ENCODE measurements around the gene ADAMTSL2. TPM values are rescaled to one million over a fixed set of nuclear protein-coding genes. Genes with fewer than 3 reads are reported as not detected.

ADAMTSL2 gene
- total and polyA plus RNA-seq, 4 experiments from 2014 or later: 0.07 to 0.17 (median 0.09) TPM; not detected in 1

- Histone ChIP-seq H3K9me3 (ENCODE audit: control insufficient read depth in 1 of 2, low read length in 2 of 2) (no peaks in the 10 kb centered on the region), H3K4me3 (ENCODE audit: low read length in 2 of 2) (no peak overlapping the region), H3K27me3 (ENCODE audit: insufficient read depth, low read length) (no peaks in the 10 kb centered on the region), H3K27ac (ENCODE audit: low read depth, low read length) (no peak overlapping the region), H3K36me3 (ENCODE audit: insufficient read depth, low read length) (no peaks in the 10 kb centered on the region), H3K4me1 (ENCODE audit: insufficient read depth, low read length) (no peaks in the 10 kb centered on the region)
- intact Hi-C loops (cut with micrococcal nuclease): no loop called here
- Mint-ChIP-seq H3K27me3 (peaks cover 2 to 4% of the 10 kb centered on the region in 2 donors), H3K4me3 (no peak overlapping the region), H3K36me3 (no peaks in the 10 kb centered on the region), H3K9me3 (no peaks in the 10 kb centered on the region), H3K4me1 (no peaks in the 10 kb centered on the region), H3K27ac (no peak overlapping the region)
- ChIA-PET POLR2A (ENCODE audit: partially characterized antibody) (no interaction called here), CTCF (ENCODE audit: partially characterized antibody) (no interaction called here)
- DNase-seq: no peak
Observed at GRCh38 chr9:133569891-133570690, 35.6 kb downstream of the ADAMTSL2 start.

- H3K9me3 Mint-ChIP-seq: no peaks in the 10 kb centered on the region
- no peak overlapping the region for H3K27ac Mint-ChIP-seq
- no peaks in the 10 kb centered on the region for H3K4me1 Mint-ChIP-seq
- Histone ChIP-seq H3K27me3 (ENCODE audit: insufficient read depth, low read length) (no peaks in the 10 kb centered on the region), H3K4me1 (ENCODE audit: insufficient read depth, low read length) (no peaks in the 10 kb centered on the region), H3K27ac (ENCODE audit: low read depth, low read length) (no peak overlapping the region), H3K4me3 (ENCODE audit: low read length in 2 of 2) (no peak overlapping the region), H3K36me3 (ENCODE audit: insufficient read depth, low read length) (no peaks in the 10 kb centered on the region), H3K9me3 (ENCODE audit: control insufficient read depth in 1 of 2, low read length in 2 of 2) (no peaks in the 10 kb centered on the region)
- DNase-seq: no peak
- peaks cover 2 to 9% of the 10 kb centered on the region in 2 donors for H3K27me3 Mint-ChIP-seq
- CTCF ChIA-PET (ENCODE audit: partially characterized antibody): no interaction called here
- intact Hi-C loops (cut with micrococcal nuclease): no loop called here
- H3K36me3 Mint-ChIP-seq: no peaks in the 10 kb centered on the region
- POLR2A ChIA-PET (ENCODE audit: partially characterized antibody): no interaction called here
- no peak overlapping the region for H3K4me3 Mint-ChIP-seq
Observed at GRCh38 chr9:133570691-133571080, 36.2 kb downstream of the ADAMTSL2 start.

- no peaks in the 10 kb centered on the region for H3K9me3 Mint-ChIP-seq
- H3K4me3 ChIP-seq (ENCODE audit: low read length in 2 of 2): no peak overlapping the region
- no peak for DNase-seq
- H3K27me3 ChIP-seq (ENCODE audit: insufficient read depth, low read length): no peaks in the 10 kb centered on the region
- H3K36me3 ChIP-seq (ENCODE audit: insufficient read depth, low read length): no peaks in the 10 kb centered on the region
- no peaks in the 10 kb centered on the region for H3K9me3 ChIP-seq (ENCODE audit: control insufficient read depth in 1 of 2, low read length in 2 of 2)
- no peaks in the 10 kb centered on the region for H3K36me3 Mint-ChIP-seq
- no peak overlapping the region for H3K4me3 Mint-ChIP-seq
- CTCF ChIA-PET (ENCODE audit: partially characterized antibody): no interaction called here
- no peaks in the 10 kb centered on the region for H3K4me1 ChIP-seq (ENCODE audit: insufficient read depth, low read length)
- intact Hi-C loops (cut with micrococcal nuclease): no loop called here
- no peak overlapping the region for H3K27ac Mint-ChIP-seq
- H3K4me1 Mint-ChIP-seq: peaks cover 0 to under 1% (median under 1%) of the 10 kb centered on the region in 4 donors
- H3K27me3 Mint-ChIP-seq: peaks cover 6 to 14% of the 10 kb centered on the region in 2 donors
- POLR2A ChIA-PET (ENCODE audit: partially characterized antibody): no interaction called here
- no peak overlapping the region for H3K27ac ChIP-seq (ENCODE audit: low read depth, low read length)
Observed at GRCh38 chr9:133571391-133571890, 36.9 kb downstream of the ADAMTSL2 start.

- Histone ChIP-seq H3K4me1 (ENCODE audit: insufficient read depth, low read length) (no peaks in the 10 kb centered on the region), H3K27me3 (ENCODE audit: insufficient read depth, low read length) (no peaks in the 10 kb centered on the region), H3K4me3 (ENCODE audit: low read length in 2 of 2) (no peak overlapping the region), H3K9me3 (ENCODE audit: control insufficient read depth in 1 of 2, low read length in 2 of 2) (no peaks in the 10 kb centered on the region), H3K36me3 (ENCODE audit: insufficient read depth, low read length) (no peaks in the 10 kb centered on the region), H3K27ac (ENCODE audit: low read depth, low read length) (no peak overlapping the region)
- ChIA-PET POLR2A (ENCODE audit: partially characterized antibody) (no interaction called here), CTCF (ENCODE audit: partially characterized antibody) (no interaction called here)
- H3K27me3 Mint-ChIP-seq: peaks cover 6 to 20% of the 10 kb centered on the region in 2 donors
- H3K9me3 Mint-ChIP-seq: no peaks in the 10 kb centered on the region
- H3K4me1 Mint-ChIP-seq: peaks cover 0 to 7% (median under 1%) of the 10 kb centered on the region in 4 donors
- no peaks in the 10 kb centered on the region for H3K36me3 Mint-ChIP-seq
- H3K4me3 Mint-ChIP-seq: no peak overlapping the region
- intact Hi-C loops (cut with micrococcal nuclease): no loop called here
- DNase-seq: no peak
- no peak overlapping the region for H3K27ac Mint-ChIP-seq
Observed at GRCh38 chr9:133571896-133572595, 37.5 kb downstream of the ADAMTSL2 start.

GRCh38 chr9:133572821-133573361 is 38.4 kb downstream of the ADAMTSL2 start:
- no peaks in the 10 kb centered on the region for H3K27me3 ChIP-seq (ENCODE audit: insufficient read depth, low read length)
- no peaks in the 10 kb centered on the region for H3K9me3 ChIP-seq (ENCODE audit: control insufficient read depth in 1 of 2, low read length in 2 of 2)
- no peaks in the 10 kb centered on the region for H3K36me3 ChIP-seq (ENCODE audit: insufficient read depth, low read length)
- CTCF ChIA-PET (ENCODE audit: partially characterized antibody): no interaction called here
- peaks cover 10 to 21% of the 10 kb centered on the region in 2 donors for H3K27me3 Mint-ChIP-seq
- H3K27ac Mint-ChIP-seq: no peak overlapping the region
- POLR2A ChIA-PET (ENCODE audit: partially characterized antibody): no interaction called here
- intact Hi-C loops (cut with micrococcal nuclease): no loop called here
- no peaks in the 10 kb centered on the region for H3K4me1 ChIP-seq (ENCODE audit: insufficient read depth, low read length)
- no peak overlapping the region for H3K4me3 ChIP-seq (ENCODE audit: low read length in 2 of 2)
- H3K36me3 Mint-ChIP-seq: no peaks in the 10 kb centered on the region
- no peaks in the 10 kb centered on the region for H3K9me3 Mint-ChIP-seq
- H3K4me1 Mint-ChIP-seq: peaks cover 0 to 7% (median under 1%) of the 10 kb centered on the region in 4 donors
- no peak overlapping the region for H3K27ac ChIP-seq (ENCODE audit: low read depth, low read length)
- no peak overlapping the region for H3K4me3 Mint-ChIP-seq
- no peak for DNase-seq

- no peak overlapping the region for H3K4me3 Mint-ChIP-seq
Observed at GRCh38 chr9:133573791-133574515, 39.4 kb downstream of the ADAMTSL2 start.

GRCh38 chr9:133574771-133575170 is 40.3 kb downstream of the ADAMTSL2 start:
- H3K4me3 Mint-ChIP-seq: no peak overlapping the region
- Histone ChIP-seq H3K4me1 (ENCODE audit: insufficient read depth, low read length) (no peaks in the 10 kb centered on the region), H3K27ac (ENCODE audit: low read depth, low read length) (no peak overlapping the region), H3K27me3 (ENCODE audit: insufficient read depth, low read length) (no peaks in the 10 kb centered on the region), H3K4me3 (ENCODE audit: low read length in 2 of 2) (no peak overlapping the region), H3K9me3 (ENCODE audit: control insufficient read depth in 1 of 2, low read length in 2 of 2) (no peaks in the 10 kb centered on the region), H3K36me3 (ENCODE audit: insufficient read depth, low read length) (no peaks in the 10 kb centered on the region)
- DNase-seq: no peak
- no peak overlapping the region for H3K27ac Mint-ChIP-seq
- H3K9me3 Mint-ChIP-seq: no peaks in the 10 kb centered on the region
- intact Hi-C loops (cut with micrococcal nuclease): no loop called here
- POLR2A ChIA-PET (ENCODE audit: partially characterized antibody): no interaction called here
- H3K27me3 Mint-ChIP-seq: peaks cover 13 to 26% of the 10 kb centered on the region in 2 donors
- H3K4me1 Mint-ChIP-seq: peaks cover 0 to 7% (median 1%) of the 10 kb centered on the region in 4 donors
- no peaks in the 10 kb centered on the region for H3K36me3 Mint-ChIP-seq
- CTCF ChIA-PET (ENCODE audit: partially characterized antibody): interaction anchor here (0.9 kb wide), 1 partner anchor 90 kb away, joined by 3 read pairs; no protein-coding TSS in a partner anchor

More at GRCh38 chr9:133573791-133574515, 39.4 kb downstream of the ADAMTSL2 start:
- Mint-ChIP-seq H3K36me3 (no peaks in the 10 kb centered on the region), H3K9me3 (no peaks in the 10 kb centered on the region), H3K27ac (no peak overlapping the region), H3K27me3 (peaks cover 12 to 26% of the 10 kb centered on the region in 2 donors), H3K4me1 (peaks cover 0 to 7% (median under 1%) of the 10 kb centered on the region in 4 donors)
- ChIA-PET POLR2A (ENCODE audit: partially characterized antibody) (no interaction called here), CTCF (ENCODE audit: partially characterized antibody) (no interaction called here)
- Histone ChIP-seq H3K27ac (ENCODE audit: low read depth, low read length) (no peak overlapping the region), H3K36me3 (ENCODE audit: insufficient read depth, low read length) (no peaks in the 10 kb centered on the region), H3K9me3 (ENCODE audit: control insufficient read depth in 1 of 2, low read length in 2 of 2) (no peaks in the 10 kb centered on the region), H3K4me1 (ENCODE audit: insufficient read depth, low read length) (no peaks in the 10 kb centered on the region), H3K27me3 (ENCODE audit: insufficient read depth, low read length) (no peaks in the 10 kb centered on the region), H3K4me3 (ENCODE audit: low read length in 2 of 2) (no peak overlapping the region)
- DNase-seq: no peak
- intact Hi-C loops (cut with micrococcal nuclease): no loop called here

All from CD4-positive, alpha-beta memory T cell (primary cell).